B cell (primary cell): Measurements from ENCODE around the gene ANKRD13D. TPM values are rescaled to one million over a fixed set of nuclear protein-coding genes. Genes with fewer than 3 reads are reported as not detected.

ENCODE experiments used
- ATAC-seq: fragments of 200-7000 bp; cut with Tn5 transposase; one replicate; pipeline ENCODE4 v1.10.0; 2021; ENCODE audit warnings: low read depth, mild to moderate bottlenecking, moderate number of reproducible peaks, moderate library complexity
- CTCF ChIA-PET: fragments of 350-600 bp; sonication (Branson Sonifier 250); formaldehyde crosslinking; loops from one replicate; lab custom pipeline; 2021; ENCODE audit warnings: antibody characterized with exemption, inconsistent platforms; lab: Charles Lee
- POLR2A ChIA-PET: fragments of 350-600 bp; sonication (Branson Sonifier 250); formaldehyde crosslinking; loops from one replicate; lab custom pipeline; 2021; ENCODE audit warnings: antibody characterized with exemption; lab: Charles Lee
- DNase-seq: peaks from one replicate; pipeline ENCODE4 v3.0.0; 2013
- H2AFZ ChIP-seq: 2 replicates; pipeline ENCODE4 v1.6.1; 2012; ENCODE audit warnings: mild to moderate bottlenecking, low read depth, low read length; ENCODE audit not compliant: insufficient read depth, poor library complexity, severe bottlenecking
- H3K27ac ChIP-seq, 2 donors: 1 replicate in 1 of 2; 2 replicates in 1 of 2; pipeline ENCODE4 v1.5.1; 2012 to 2013; ENCODE audit warnings: low read length in 2 of 2, mild to moderate bottlenecking in 2 of 2, moderate library complexity in 1 of 2
- H3K27me3 ChIP-seq, 4 experiments: fragments of 200-600 bp in 1 of 4; sonication (generic) in 1 of 4; replicated peaks in 1 of 4; 1 replicate in 2 of 4; 2 replicates in 2 of 4; pipeline versions ENCODE4 v1.6.1 to v1.7.0; 2013 to 2016; ENCODE audit warnings: low read length in 3 of 4, mild to moderate bottlenecking in 2 of 4, mixed read lengths in 1 of 4, moderate library complexity in 1 of 4; ENCODE audit not compliant: insufficient read depth in 4 of 4, control insufficient read depth in 3 of 4; ENCODE audit errors: control extremely low read depth in 1 of 4
- H3K36me3 ChIP-seq, 2 experiments: replicated peaks in 1 of 2; 1 replicate in 1 of 2; 2 replicates in 1 of 2; pipeline versions ENCODE4 v1.6.1 to v1.7.1; 2013; ENCODE audit warnings: low read length in 1 of 2; ENCODE audit not compliant: insufficient read depth in 2 of 2, control insufficient read depth in 1 of 2; ENCODE audit errors: control extremely low read depth in 1 of 2, extremely low read depth in 1 of 2
- H3K4me1 ChIP-seq, 2 donors: fragments of 200-600 bp in 1 of 2; sonication (generic) in 1 of 2; 1 replicate in 1 of 2; 2 replicates in 1 of 2; pipeline versions ENCODE4 v1.5.1 to v1.6.1; 2013 to 2017; ENCODE audit warnings: low read length in 2 of 2; ENCODE audit not compliant: control insufficient read depth in 2 of 2, insufficient read depth in 2 of 2
- H3K4me2 ChIP-seq: replicated peaks from 2 replicates; pipeline ENCODE3; 2012; ENCODE audit warnings: mild to moderate bottlenecking, low read depth, low read length; ENCODE audit not compliant: poor library complexity, severe bottlenecking
- H3K4me3 ChIP-seq, 5 experiments: fragments of 200-600 bp in 1 of 5; sonication (generic) in 1 of 5; 1 replicate in 3 of 5; 2 replicates in 2 of 5; pipeline versions ENCODE4 v1.5.1 to v1.7.0; 2011 to 2016; ENCODE audit warnings: low read length in 4 of 5, mild to moderate bottlenecking in 4 of 5, low read depth in 2 of 5, control low read depth in 1 of 5, moderate library complexity in 1 of 5; ENCODE audit not compliant: insufficient read depth in 1 of 5; ENCODE audit errors: control extremely low read depth in 1 of 5, extremely low read depth in 1 of 5
- H3K79me2 ChIP-seq: fragments of 200-600 bp; sonication (generic); one replicate; pipeline ENCODE4 v1.6.0; 2016; ENCODE audit warnings: low read length; ENCODE audit not compliant: control insufficient read depth, insufficient read depth
- H3K9ac ChIP-seq: fragments of 200-600 bp; sonication (generic); 2 replicates; pipeline ENCODE4 v1.6.1; 2017; ENCODE audit warnings: mild to moderate bottlenecking, low read length, moderate library complexity
- H3K9me3 ChIP-seq, 3 donors: one replicate each; pipeline versions ENCODE4 v1.6.1 to v1.7.1; 2013; ENCODE audit warnings: low read length in 2 of 3; ENCODE audit not compliant: control insufficient read depth in 2 of 3, insufficient read depth in 1 of 3; ENCODE audit errors: control extremely low read depth in 1 of 3
- H4K20me1 ChIP-seq: 2 replicates; pipeline ENCODE4 v1.6.0; 2012; ENCODE audit warnings: mild to moderate bottlenecking, low read length; ENCODE audit not compliant: insufficient read depth, control insufficient read depth, poor library complexity, severe bottlenecking
- H3K27ac Mint-ChIP-seq: one replicate; pipeline ENCODE4 v1.8.0; 2021; ENCODE audit warnings: mixed read lengths
- H3K27me3 Mint-ChIP-seq: one replicate; pipeline ENCODE4 v1.8.0; 2021; ENCODE audit warnings: mixed read lengths
- H3K4me1 Mint-ChIP-seq: one replicate; pipeline ENCODE4 v1.8.0; 2021; ENCODE audit warnings: mixed read lengths
- H3K4me3 Mint-ChIP-seq: one replicate; pipeline ENCODE4 v1.8.0; 2021; ENCODE audit warnings: mixed read lengths
- H3K9me3 Mint-ChIP-seq: one replicate; pipeline ENCODE4 v1.8.0; 2022; ENCODE audit warnings: mixed read lengths; ENCODE audit not compliant: insufficient read depth
- CTCF ChIP-seq: fragments of 200-600 bp; IDR thresholded peaks from one replicate; pipeline ENCODE4 v1.8.0; 2022; ENCODE audit warnings: antibody characterized with exemption, mild to moderate bottlenecking
- EZH2 ChIP-seq: IDR thresholded peaks from 2 replicates; pipeline ENCODE4 v1.6.1; 2012; ENCODE audit warnings: borderline replicate concordance, low read depth, mild to moderate bottlenecking, moderate library complexity, low read length; ENCODE audit not compliant: insufficient read depth, poor library complexity, severe bottlenecking
- WGBS: methylation state at CpG from one replicate; pipeline ENCODE4 v1.1.5; 2013; ENCODE audit warnings: missing lambda C conversion rate; ENCODE audit not compliant: insufficient coverage; 5-methylcytosine and 5-hydroxymethylcytosine counted together
- intact Hi-C: fragments of 100-400 bp; cut with micrococcal nuclease; formaldehyde crosslinking; loops from one replicate; pipeline ENCODE4 v1.10.0; 2022
- polyA plus RNA-seq: library from polyadenylated mRNA; depleted of rRNA; stranded (reverse); fragments of >200 nt; gene quantifications from 2 replicates; pipeline ENCODE4 v1.2.3, GENCODE V29; 2012
- total RNA-seq, 2 donors: library from RNA; stranded (reverse); fragments of 120-200 nt in 1 of 2; gene quantifications; 1 replicate in 1 of 2; 2 replicates in 1 of 2; pipeline versions ENCODE4 v1.2.3 to v1.2.4, GENCODE V29; 2013 to 2022

The ANKRD13D gene
- total and polyA plus RNA-seq, 2 donors (not counting 1 experiment from before 2014, with no cell fraction given), result 189 to 252 TPM

- no peak for DNase-seq
- intact Hi-C loops, result no loop called here
- peaks cover 46% of the 10 kb centered on the region for H3K4me1 Mint-ChIP-seq
Measured at GRCh38 chr11:67282155-67282875, 6.8 kb upstream of the ANKRD13D start.

More at GRCh38 chr11:67282155-67282875, 6.8 kb upstream of the ANKRD13D start:
- Histone ChIP-seq H3K27me3 (no peaks in the 10 kb centered on the region), H3K27ac (peak overlapping the region in 1 of 2 donors; percentile 82), H3K4me1 (peaks cover 51 to 59% of the 10 kb centered on the region in 2 donors), H3K4me3 (no peak overlapping the region), H4K20me1 (peaks cover 59% of the 10 kb centered on the region), H3K4me2 (no peak overlapping the region), H2AFZ (no peak overlapping the region), H3K36me3 (peaks cover 0 to 91% of the 10 kb centered on the region in 2 experiments), H3K79me2 (peaks cover 83% of the 10 kb centered on the region), H3K9me3 (no peaks in the 10 kb centered on the region), H3K9ac (no peak overlapping the region)
- no peak for ATAC-seq
- H3K27ac Mint-ChIP-seq, result peak overlapping the region; percentile 81
- H3K9me3 Mint-ChIP-seq, result no peaks in the 10 kb centered on the region
- TF ChIP-seq CTCF, result no peak
- TF ChIP-seq EZH2, result no peak
- WGBS, result 90% methylated on average over 19 of the region's 20 CpGs
- CTCF ChIA-PET, result interaction anchor here (0.7 to 2.5 kb wide), 4 partner anchors 11 to 68 kb away, joined by 3 to 8 read pairs (median 5); no protein-coding TSS in a partner anchor
- POLR2A ChIA-PET, result interaction anchor here (6.8 kb wide), 1 partner anchor 13 kb away, joined by 43 read pairs; no protein-coding TSS in a partner anchor
- H3K4me3 Mint-ChIP-seq, result no peak overlapping the region
- H3K27me3 Mint-ChIP-seq, result no peaks in the 10 kb centered on the region
